GM12873 (cell line): ENCODE measurements around the gene SUSD4.

Source experiments
- TF ChIP-seq, protein P1 (sequence below): IDR thresholded peaks from 2 replicates; pipeline ENCODE4 v1.5.1; 2012; ENCODE audit warnings: low read depth, mild to moderate bottlenecking, moderate library complexity, low read length, control low read depth; ENCODE audit not compliant: insufficient read depth; ENCODE audit errors: missing control alignments

Gene SUSD4

GRCh38 chr1:223221686-223222085 lies 142.3 kb downstream of the SUSD4 start:
- TF ChIP-seq, protein P1, sequence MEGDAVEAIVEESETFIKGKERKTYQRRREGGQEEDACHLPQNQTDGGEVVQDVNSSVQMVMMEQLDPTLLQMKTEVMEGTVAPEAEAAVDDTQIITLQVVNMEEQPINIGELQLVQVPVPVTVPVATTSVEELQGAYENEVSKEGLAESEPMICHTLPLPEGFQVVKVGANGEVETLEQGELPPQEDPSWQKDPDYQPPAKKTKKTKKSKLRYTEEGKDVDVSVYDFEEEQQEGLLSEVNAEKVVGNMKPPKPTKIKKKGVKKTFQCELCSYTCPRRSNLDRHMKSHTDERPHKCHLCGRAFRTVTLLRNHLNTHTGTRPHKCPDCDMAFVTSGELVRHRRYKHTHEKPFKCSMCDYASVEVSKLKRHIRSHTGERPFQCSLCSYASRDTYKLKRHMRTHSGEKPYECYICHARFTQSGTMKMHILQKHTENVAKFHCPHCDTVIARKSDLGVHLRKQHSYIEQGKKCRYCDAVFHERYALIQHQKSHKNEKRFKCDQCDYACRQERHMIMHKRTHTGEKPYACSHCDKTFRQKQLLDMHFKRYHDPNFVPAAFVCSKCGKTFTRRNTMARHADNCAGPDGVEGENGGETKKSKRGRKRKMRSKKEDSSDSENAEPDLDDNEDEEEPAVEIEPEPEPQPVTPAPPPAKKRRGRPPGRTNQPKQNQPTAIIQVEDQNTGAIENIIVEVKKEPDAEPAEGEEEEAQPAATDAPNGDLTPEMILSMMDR: no peak

DNA sequence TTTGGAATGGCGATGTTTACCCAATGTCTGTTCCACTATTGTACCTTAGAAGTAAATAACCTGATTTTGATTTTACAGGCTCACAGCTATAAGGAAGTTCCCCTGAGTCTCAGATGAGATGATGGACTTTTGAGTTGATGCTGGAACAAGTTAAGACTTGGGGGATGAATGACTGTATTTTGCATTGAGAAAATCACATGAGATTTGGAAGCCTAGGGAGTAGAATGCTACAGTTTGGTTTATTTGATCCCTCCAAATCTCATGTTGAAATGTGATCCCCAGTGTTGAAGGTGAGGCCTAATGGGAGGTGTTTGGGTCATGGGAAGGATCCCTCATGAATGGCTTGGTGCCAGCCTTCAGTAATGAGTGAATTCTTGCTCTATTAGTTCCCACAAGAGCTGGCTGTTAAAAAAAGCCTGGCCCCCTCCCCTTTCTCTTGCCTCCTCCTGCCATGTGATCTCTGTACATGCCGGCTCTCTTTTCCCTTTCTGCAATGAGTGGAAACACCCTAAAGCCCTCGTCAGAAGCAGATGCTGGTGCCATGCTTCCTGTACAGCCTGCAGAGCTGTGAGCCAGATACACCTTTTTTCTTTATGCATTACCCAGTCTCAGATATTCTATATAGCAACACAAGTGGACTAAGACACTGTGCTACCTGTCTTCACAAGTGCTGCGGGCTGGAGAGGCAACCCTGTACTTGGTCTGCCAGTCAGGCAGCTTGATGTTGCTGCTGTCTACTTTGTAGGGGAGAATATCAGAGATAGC lies 143.9 kb downstream of the SUSD4 start:
- TF ChIP-seq, protein P1: no peak

GRCh38 chr1:223219318-223219635 lies 144.7 kb downstream of the SUSD4 start:
- TF ChIP-seq, protein P1: no peak

DNA sequence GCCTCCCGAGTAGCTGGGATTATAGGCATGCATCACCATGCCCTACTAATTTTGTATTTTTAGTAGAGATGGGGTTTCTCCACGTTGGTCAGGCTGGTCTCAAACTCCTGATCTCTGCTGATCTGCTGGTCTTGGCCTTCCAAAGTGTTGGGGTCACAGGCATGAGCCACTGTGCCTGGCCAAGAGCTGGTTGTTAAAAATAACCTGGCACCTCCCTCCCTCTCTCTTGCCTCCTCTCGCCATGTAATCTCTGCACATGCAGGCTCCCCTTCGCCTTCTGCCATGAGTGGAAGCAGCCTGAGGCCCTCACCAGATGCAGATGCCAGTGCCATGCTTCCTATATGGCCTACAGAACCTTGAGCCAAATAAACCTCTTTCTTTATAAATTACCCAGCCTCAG lies 146.2 kb downstream of the SUSD4 start:
- TF ChIP-seq, protein P1: no peak

DNA sequence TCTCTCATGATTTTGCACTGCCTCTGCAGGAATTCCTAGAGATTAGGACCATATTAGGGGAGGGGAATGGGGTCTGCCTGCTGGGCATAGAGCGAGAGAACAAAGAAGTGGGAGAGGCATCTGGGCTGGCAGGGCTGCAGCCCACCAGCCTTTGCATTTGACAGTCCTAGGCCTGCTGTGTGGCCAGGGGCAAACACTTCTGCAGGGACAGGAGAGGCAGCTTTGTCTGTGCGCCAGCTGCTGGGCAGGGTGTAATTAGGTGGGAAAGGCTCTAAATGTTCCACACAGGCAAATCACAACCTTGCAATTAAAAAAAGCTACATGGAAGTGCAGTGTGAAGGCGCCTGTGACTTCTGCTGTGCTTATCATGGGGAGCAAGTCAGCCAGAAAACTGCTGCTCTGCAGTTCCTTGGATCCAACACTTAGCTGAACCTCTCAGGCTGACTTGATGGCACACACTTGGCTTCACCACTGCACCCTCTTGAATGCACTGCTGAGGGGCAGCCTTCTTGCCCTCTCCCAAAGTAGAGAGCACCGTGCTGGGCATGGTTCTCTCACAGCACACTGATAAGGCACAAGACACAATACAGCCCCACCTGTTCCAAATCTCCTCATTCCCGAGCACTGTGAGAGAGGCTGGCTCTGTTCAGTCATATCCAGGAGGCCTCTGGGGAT lies 147.3 kb downstream of the SUSD4 start:
- TF ChIP-seq, protein P1: no peak

DNA sequence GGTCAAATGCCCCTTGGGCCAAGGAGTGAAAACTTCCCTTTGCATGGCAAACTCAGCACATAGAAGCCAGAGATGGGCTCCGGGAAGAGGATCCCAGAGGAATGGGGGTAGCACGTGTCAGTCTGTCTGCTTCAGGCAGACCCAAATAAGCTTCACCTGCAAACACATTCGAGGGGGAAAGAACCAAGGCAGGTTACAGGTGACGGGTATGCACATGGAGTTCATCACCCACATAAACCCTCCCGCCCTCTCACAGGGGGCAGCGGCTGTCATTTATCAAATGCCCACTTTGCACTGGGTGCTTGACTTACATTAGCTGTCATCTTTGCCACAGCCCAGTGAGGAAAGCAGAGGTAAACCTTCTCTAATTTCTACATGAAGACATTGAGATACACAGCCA lies 147.9 kb downstream of the SUSD4 start:
- TF ChIP-seq, protein P1: no peak

DNA sequence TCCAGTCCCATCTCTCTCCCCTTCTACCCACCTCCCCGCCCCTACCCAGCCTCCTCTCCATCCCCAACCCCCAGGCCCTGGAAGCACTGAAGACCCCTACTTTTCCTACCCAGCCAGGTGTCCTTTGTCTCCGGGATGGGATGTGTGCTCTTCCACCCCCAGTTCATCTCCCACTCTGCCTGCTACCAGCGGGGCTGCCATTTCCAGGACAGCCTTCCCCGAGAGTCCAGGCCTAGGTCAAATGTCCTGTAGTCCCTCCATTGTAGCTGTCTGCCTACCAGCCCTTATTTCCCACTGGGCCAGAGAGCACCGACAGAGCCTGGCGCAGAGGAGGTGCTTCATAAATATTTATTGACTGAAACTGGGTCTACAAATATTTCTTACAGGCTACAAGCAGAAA lies 148.9 kb downstream of the SUSD4 start:
- TF ChIP-seq, protein P1: no peak
